ENCODE measurements around the gene SNRNP70.
A peak's percentile ranks its signal among the peaks of the same experiment; 100 is the strongest.
"Not testable (repeated sequence)": the region's sequence is repeated elsewhere in the genome, so short reads cannot be mapped to it uniquely, and the experiment has no call there.

The SNRNP70 gene

DNA sequence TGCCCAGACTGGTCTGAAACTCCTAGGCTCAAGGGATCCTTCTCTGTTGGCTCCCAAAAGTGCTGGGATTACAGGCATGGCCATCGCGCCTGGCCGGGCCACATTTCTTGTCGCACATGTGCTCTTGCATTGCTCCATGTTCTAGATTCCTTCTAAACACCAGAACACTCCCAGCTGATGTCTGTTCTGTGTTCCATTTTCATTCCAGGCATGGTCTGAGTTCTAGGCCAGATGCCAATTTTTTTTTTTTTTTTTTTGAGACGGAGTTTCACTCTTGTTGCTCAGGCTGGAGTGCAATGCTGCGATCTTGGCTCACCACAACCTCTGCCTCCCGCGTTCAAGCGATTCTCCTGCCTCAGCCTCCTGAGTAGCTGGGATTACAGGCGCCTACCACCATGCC, 36.6 kb downstream of the SNRNP70 start:
- not testable (repeated sequence) for FAIRE-seq

DNA sequence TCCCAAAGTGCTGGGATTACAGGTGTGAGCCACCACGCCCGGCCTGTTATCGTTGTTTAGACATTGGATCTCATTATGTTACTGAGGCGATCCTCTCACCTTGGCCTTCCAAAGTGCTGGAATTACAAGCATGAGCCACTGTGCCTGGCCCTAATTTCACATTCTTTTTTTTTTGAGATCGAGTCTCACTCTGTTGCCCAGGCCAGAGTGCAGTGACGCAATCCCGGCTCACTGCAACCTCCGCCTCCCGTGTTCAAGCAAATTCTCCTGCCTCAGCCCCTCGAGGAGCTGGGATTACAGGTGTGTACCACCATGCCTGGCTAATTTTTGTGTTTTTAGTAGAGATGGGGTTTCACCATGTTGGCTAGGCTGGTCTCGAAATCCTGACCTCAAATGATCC, 38.0 kb downstream of the SNRNP70 start:
- not testable (repeated sequence) for FAIRE-seq

DNA sequence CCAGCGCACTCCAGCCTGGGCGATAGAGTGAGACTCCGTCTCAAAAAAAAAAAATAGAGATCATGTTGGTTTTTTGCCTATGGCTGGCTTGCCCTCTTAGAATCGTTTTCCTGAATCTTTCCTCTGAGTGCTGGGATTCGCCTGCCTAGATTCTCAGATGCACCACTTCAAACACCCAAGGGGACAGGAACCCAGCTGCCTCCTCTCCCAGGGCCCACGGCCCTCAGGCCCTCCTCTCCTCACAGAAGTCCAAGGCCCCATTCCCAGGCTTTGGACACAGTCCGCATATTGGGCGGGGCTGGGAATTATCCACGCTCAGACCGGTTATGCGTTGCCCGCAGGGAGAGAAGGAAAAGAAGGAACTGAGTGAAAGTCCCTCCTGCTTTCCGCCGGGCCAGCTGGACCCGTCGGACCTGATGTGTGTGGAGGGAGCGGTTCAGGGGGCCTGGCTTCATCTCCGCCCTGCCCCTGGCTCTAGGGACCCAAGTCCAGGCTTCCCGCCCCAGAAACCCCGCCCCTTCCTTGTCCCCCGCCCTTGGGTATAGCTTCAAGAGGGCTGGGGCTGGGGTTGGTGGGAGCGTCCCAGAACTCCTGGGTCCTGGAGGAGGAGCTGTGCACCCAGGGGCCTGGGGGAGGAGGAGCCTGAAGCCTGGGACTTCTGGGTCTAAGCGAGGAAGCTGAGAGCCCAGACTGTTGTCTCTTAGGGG, 39.9 kb downstream of the SNRNP70 start:
- no peak for FAIRE-seq

DNA sequence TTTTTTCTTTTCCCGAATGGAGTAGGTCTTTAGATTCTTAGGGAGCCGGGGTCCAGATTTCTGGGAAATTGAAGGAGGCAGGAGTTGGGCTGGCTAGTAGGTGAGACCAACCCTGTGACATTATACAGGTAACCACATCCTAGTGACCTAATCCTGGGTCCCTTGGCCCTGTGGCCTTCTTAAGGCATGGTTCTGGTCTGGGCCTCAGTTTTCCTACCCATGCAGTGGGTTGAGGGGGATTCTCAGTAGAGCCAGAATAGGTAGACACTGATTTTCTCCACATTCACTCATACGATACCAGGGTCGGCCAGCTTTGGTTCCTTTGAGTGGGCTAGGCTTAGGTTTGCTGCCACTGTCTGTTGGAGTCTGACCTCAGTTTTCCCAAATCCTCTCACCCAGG, 41.3 kb downstream of the SNRNP70 start:
- no peak for FAIRE-seq

DNA sequence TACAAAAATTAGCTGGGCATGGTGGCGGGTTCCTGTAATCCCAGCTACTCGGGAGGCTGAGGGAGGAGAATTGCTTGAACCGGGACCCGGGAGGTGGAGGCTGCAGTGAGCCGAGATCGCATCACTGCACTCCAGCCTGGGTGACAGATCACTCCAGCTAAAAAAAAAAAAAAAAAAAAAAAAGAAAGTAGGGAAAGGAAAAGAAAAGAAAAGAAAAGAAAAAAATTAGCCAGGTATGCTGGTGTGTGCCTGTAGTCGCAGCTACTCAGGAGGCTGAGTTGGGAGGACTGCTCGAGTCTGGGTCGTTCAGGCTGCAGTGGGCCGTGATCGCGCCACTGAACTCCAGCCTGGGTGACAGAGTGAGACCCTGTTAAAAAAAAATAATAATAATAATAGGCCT, 42.0 kb downstream of the SNRNP70 start:
- not testable (repeated sequence) for FAIRE-seq

DNA sequence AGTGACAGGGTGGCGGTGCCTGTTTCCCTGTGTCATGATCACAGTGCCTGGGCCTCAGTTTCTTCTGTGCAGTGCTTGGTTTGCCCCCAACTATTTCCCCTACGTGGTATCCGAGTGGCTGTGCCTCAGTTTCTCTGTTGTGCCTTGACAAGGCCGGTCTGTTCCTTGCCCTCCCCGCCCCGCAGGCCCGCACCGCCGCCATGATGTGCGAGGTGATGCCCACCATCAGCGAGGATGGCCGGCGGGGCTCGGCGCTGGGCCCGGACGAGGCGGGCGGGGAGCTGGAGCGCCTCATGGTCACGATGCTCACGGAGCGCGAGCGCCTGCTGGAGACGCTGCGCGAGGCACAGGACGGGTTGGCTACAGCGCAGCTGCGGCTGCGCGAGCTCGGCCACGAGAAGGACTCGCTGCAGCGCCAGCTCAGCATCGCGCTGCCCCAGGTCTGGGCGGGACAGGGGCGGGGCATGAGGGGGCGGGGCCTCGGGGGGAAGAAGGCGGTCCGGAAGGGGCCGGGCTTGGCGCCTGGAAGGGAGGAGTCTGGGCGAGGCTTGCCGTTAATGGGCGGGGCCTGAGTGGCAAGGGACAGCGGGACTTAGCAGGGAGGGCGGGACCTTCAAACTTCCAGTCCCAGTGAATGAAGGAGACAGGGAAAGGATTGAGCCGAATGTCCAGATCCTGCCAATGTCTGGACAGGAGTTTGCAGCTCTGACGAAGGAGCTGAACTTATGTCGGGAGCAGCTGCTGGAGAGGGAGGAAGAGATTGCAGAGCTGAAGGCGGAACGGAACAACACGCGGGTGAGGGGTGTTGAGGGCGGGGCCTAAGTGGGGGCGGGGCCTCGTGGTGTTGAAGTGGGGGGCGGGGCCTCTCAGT, 42.7 kb downstream of the SNRNP70 start:
- FAIRE-seq = no peak

DNA sequence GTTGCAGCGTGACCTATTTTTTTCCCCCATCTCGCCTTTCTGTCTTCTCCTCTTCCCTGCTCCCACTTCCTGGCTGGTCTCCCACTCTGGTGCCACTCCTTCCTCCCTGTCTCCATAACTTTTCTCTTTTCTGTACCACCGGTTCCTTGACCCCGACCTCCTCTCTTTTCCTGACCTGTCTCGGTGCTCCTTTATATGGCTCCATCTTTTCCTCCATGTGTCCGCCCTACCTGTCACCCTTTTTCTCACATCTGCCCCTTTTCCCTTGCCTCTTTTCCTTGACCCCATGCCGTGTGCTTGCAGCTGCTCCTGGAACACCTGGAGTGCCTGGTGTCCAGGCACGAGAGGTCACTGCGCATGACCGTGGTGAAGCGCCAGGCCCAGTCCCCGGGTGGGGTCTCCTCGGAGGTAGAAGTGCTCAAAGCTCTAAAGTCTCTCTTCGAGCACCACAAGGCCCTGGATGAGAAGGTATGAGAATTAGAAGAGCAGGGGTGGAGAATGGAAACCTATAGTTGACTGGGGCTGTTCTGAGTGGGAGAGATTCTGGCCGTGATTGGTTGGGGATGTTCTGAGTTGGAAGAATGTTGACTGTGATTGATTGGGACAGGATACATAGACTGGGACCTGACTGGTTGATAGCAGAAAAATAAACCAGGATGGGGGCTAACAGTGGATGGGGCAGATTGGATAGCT, 43.4 kb downstream of the SNRNP70 start:
- no peak for FAIRE-seq

DNA sequence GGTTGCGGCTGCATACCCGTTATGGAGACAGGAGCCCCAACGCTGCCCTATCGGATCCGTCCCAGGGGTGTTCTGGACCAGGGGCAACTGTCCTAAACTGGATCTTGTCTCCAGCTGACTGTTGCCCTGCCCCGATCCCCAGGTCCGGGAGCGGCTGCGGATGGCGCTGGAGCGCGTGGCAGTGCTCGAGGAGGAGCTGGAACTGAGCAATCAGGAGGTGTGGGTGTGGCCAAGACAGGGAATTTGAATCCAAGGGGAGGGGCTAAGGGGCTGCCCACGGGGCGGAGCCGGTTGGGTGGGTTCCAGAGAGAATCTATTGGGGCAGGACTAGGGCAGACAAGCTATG, 44.0 kb downstream of the SNRNP70 start:
- peak; percentile 58 for FAIRE-seq

DNA sequence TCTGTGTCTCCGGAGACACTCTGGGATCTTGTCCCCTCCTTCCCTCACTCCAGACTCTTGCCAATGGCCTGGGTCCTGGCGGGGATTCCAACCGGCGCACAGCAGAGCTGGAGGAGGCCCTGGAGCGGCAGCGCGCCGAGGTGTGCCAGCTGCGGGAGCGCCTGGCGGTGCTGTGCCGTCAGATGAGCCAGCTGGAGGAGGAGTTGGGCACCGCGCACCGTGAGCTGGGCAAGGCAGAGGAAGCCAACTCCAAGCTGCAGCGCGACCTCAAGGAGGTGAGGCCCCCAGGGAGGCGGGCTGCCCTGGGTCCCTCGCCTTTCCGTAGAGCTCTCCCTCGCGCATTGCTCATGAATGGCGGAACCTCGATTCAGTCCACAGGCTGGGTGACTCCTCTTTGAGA, 45.1 kb downstream of the SNRNP70 start:
- FAIRE-seq = no peak

DNA sequence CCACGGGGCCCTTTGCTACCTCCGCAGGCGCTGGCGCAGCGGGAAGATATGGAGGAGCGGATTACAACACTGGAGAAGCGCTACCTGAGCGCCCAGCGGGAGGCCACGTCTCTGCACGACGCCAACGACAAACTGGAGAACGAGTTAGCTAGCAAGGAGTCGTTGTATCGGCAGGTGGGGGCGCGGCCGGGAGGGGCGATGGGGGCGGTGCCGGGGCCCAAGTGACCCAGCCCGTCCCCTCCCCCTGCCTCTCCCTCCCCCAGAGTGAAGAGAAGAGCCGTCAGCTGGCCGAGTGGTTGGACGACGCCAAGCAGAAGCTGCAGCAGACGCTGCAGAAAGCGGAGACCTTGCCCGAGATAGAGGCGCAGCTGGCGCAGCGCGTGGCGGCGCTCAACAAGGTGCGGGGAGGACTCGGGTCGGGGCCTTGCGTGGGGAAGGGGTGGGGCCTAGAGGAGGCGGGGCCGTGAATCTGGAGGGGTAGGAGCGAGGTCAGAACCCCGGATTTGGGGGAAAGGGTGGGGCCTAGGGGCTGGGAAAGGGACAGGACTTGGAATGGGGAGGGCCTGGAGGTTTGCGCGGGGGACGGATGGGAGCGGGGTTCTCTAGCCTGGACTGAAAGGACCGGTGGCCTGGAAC, 47.8 kb downstream of the SNRNP70 start:
- no peak for FAIRE-seq

DNA sequence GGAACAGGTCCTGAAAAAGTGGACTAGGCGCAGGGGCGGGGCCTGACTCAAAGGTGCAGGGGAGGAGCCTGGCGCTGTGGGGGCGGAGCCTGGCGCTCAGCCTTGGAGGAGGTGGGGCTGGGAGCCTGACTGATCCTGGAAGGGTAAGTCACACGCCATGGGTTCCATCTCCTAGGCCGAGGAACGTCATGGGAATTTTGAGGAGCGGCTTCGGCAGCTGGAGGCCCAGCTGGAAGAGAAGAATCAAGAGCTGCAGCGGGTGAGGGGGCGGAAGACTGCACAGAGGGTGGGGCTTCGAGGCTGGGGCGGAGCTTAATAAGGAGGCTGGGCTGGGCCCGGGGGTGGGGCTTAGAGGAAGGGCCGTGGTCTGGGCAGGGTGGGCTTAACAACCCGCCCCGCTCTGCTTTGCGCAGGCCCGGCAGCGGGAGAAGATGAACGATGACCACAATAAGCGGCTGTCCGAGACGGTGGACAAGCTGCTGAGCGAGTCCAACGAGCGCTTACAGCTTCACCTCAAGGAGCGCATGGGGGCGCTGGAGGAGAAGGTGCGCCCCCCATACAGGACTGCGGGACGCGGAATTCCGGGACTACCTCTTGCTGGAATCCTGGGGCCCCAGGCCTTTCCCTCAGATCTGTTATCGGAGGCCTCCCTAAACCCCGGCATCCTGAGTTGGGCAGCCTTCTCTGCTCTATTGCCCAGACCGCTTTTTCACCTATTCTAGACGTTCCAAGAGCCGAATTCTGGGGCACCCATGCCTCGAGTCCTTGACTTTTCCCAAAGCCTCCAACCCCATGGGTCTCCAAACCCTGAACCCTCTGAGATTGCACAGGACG, 48.6 kb downstream of the SNRNP70 start:
- FAIRE-seq = no peak

DNA sequence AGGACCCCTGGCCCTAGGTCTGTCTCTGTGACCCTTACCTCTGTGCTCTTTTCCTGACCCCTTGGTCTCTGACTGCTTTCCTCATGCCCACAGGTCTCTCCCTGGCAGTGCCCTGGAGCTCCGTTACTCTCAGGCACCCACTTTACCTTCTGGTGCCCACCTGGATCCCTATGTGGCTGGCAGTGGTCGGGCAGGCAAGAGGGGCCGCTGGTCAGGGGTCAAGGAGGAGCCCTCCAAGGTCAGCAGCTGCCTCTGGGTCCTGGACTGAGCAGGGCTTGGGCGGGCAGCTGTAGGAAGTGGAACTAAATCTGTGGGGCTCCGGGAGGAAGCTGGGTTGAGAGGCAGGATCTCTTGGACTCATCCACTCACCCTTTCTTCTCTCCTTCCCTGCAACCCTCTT, 50.4 kb downstream of the SNRNP70 start:
- no peak for FAIRE-seq

DNA sequence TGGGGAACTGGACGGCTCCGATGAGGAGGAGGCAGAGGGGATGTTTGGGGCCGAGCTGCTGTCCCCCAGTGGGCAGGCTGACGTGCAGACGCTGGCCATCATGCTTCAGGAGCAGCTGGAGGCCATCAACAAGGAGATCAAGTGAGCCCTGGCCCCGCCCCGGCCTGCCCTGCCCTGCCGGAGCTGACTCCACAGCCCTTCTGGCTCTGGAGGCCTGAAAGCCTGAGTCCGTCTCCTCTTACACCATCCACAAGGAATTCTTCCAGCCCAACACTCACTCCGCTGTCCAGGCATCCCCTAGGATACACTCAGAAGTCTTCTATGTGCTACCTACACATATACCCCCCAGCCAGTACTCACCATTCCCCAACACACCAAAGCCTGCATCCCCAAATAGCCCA, 51.5 kb downstream of the SNRNP70 start:
- FAIRE-seq = no peak

DNA sequence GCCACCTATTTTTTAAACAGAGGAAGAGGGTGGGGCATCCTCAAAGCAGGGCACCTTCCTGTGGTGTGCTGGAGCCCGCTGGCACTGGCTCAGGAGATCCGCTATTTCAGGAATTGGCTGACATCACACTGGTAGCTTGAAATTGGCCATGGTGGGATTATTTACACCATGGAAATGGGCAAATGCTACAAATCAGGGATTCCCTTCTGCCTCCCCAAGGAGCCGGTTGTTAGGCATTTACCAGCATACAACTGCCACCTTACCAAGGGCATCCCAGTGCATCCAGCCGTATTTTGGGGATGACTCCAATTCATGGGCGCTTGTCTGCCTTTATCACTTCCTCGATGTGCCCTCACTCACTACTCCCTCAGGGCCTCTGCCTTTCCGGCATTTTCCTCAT, 55.7 kb downstream of the SNRNP70 start:
- no peak for FAIRE-seq

DNA sequence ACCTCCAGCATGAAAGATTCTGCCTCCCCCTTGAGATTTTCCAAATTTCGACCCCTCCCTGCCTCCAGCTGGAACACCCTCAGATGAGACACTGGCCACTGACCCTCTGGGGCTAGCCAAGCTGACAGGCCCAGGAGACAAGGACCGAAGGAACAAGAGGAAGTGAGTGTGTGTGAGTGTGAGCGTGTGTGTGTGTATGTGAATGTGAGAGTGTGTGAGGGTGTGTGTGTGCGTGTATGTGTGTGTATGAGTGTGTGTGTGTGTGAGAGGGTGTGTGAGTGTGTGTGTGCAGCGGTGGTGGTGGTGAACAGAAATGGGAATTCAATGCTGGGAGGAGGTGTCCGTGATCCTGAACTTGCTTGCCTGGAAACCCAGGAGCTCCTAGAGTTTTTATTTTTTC, 56.1 kb downstream of the SNRNP70 start:
- no peak for FAIRE-seq

DNA sequence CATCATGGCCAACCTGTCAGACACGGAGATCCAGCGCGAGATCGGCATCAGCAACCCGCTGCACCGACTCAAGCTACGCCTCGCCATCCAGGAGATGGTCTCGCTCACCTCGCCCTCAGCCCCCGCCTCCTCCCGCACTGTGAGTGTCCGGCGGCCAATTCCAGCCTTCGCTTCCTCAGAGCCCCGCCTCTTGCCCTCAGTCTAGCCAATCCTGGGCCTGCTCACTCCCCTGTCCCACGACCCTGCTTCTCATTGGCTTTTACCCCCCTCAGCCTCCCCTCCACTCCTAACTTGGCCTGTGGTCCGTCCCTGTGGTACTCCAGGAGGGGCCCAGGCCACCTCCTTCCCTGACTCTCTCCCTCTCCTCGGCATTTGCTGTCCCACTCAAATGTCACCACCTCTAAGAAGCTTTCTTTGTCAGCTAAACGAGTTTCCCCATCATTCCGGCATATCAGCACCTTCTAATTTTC, 57.6 kb downstream of the SNRNP70 start:
- peak; percentile 73 for FAIRE-seq

DNA sequence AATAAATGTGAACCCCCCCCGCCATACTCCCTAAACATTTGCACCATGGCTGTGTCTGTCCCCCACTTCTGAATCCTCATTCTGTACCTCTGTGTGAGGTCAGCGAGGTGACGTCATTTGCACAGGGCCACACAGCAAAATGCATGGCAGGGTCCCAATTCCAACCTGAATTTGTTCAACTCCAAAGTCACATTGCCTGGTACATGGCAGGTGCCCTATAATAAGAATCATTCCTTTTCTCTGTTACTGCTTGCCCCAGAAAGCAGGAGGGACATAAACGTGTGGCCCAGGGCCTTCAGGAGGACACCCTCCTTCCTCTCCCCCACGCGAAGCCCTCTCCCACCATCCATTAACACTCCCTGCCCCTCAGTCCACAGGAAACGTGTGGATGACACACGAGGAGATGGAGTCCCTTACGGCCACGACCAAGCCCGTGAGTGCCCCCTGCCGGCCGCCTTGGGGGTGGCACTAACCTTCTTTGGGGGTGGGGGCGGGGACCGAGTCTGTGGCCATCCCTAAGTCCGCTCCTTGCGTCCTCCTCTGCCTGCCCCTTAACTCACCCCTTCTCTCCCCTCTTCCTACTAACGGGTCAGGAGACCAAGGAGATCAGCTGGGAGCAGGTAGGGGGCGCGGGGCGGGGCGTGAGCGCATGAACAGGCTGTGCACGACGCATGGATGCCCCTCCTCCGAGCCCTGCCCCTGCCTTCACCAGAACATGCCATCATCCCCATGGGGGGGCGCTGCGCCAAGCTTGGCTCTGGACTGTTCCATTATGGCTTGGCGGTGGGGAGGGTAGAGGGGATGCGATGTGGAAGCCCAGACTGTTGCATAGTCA, 60.5 kb downstream of the SNRNP70 start:
- FAIRE-seq = no peak

DNA sequence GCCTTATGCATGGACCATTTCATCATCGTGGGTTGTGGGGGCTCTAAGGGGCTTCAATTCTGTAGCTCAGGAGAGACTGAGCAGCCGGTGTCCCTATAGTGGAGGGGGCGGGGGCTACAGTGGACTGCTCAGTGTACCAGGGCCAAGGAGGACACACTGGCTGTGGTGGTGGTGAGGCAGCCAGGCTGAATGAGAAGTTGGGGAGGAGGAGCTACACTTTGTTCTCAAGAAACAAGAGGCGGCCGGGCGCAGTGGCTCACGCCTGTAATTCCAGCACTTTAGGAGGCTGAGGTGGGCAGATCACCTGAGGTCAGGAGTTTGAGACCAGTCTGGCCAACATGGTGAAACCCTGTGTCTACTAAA, 61.1 kb downstream of the SNRNP70 start:
- FAIRE-seq = not testable (repeated sequence)

DNA sequence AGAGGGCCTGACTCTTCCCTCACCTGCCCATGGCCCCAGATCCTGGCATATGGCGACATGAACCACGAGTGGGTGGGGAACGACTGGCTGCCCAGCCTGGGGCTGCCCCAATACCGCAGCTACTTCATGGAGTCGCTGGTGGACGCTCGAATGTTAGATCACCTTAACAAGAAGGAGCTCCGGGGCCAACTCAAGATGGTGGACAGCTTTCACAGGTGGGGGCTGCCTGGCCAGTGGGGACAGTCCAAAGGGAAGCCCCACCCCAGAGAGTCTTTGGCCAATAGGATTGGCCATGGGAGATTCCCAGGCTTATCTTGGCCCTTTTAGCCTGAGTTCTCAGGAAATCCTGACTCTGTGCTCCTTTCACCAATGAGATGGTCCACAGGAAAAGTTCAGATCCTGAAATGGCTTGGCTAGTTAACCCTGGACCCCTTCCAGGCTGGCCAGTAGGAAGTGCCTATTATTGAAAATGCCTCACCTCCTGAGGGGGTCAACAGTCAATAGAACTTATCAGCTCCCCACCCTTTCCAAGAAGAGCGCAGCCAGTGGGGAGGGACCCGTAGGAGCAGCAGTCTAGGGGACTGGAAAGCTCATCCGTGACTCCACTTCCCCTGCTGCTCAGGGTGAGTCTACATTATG, 62.9 kb downstream of the SNRNP70 start:
- no peak for FAIRE-seq

DNA sequence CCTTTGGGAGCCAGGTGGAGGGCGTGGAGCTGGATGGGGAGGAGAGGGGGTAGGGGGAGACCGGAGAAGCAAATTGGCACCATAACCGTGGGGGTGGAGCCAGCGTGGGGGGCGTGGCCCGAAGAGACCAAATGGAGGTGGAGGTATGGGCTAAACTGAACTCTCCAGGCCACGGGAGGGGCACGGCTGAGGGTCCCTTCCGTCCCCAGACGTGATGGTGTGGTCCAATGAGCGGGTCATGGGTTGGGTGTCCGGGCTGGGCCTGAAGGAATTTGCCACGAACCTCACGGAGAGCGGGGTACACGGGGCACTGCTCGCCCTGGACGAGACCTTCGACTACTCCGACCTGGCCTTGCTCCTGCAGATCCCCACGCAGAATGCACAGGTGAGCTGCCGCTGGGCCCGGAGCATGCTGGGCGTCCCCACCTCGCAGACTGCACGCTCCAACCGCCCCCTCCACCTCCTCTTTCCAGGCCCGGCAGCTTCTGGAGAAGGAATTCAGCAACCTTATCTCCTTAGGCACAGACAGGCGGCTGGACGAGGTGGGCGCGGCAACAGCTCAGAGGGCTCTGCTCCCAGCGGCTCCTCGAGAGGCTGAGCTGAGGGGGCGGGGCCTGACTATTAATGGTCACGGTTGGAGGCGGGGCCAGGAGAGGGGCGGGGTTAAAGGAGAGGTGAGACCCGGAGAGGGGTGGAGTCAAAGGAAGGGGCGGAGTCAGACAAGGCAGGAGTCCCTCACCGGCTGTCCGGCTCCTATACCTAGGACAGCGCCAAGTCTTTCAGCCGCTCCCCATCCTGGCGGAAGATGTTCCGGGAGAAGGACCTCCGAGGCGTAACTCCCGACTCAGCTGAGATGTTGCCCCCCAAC, 63.8 kb downstream of the SNRNP70 start:
- FAIRE-seq = peak; percentile 65

Measured in TTC549 (cell line).